Femur (tissue), 1 donor: ENCODE data around the gene SGCE.

ENCODE experiments used
- DNase-seq: peaks from one replicate; pipeline ENCODE4 v3.0.0-alpha.2; 2017

Gene SGCE

GRCh38 chr7:94657771-94658693 lies 2.1 kb upstream of the SGCE start:
- DNase-seq = peak; percentile 95

DNA sequence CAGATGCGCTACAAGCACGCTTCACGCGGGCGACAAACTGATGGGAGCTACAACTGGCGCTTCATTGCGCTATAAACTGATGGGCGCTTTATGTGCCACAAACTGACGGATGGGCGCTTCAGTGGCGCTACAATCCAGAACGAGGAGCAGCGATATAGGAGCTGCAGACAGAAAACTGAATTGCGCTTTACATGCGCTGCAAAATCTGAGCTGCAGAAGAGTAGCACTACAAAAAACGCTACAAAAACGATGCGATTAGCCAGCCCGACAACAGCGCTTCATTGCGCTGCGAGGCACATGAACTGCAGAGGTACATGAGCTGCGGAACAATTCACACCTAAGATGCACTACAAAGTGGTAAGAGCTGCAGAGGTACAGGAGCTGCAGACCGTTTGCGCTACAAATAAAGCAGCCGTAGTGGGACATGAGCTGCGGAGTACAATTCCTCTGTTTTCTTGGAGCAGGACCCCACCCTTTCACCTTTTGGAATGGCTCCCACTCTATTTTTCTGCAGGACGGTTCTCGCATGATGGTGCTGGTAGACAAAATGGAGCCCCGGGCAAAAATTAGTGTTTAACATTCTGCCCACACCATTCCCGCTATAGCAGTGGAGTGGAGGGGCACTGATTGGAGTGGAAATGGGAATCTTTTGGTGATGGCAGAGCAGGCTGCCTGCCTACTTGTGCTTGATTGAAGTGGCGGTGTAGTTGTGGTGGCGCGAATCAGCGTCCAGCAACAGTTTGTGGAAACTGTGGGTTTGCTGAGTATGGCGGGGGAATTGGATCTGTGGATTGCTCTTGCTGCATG lies 1.2 kb upstream of the SGCE start:
- DNase-seq = no peak

DNA sequence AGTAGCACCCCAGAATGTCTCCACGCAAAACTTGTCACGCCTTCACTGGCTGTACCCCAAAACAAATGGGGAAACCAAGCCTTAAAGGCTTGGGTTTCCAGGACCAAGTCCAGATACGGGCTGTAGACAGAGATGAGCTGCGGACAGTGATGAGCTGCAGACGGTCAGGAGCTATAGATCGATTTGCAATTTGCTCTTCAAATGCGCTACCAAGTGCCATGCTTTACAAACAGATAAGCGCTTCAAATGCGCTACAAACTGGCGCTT lies 658 bp upstream of the SGCE start:
- no peak for DNase-seq

DNA sequence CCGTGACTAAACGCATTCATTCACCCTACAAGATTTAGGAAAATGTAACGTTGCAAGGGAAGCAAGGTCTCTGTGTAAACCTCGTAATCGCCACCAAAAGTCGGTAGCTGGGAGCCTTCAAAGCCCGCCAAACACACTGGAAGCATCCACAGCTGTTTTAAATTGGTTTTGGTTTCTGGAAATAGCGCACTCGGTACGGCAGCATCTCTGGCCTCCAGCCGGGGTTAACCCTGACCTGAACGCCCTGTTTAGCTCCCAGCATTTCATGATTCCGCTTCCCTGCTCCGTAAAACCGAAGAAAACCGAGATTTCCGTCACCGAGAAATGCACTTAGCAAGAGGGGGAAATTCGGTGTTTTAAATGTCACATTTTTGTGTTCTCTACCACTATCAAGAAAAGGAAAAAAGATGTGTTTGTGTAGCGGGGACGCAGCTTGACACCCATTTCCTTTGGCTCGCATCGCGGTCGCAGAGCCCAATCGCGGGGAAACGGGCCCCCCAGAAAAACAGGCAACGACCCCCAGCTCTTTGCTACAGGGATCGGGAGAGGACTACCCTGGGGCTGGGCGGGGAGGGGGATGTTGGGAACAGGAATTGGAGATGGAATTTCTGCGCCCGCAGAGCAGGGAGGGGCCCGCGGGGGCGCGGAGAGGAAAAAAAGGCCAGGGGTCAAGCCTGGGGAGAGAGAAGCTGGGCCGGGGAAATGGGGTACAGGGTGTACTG lies 646 bp downstream of the SGCE start:
- DNase-seq = peak; percentile 86

DNA sequence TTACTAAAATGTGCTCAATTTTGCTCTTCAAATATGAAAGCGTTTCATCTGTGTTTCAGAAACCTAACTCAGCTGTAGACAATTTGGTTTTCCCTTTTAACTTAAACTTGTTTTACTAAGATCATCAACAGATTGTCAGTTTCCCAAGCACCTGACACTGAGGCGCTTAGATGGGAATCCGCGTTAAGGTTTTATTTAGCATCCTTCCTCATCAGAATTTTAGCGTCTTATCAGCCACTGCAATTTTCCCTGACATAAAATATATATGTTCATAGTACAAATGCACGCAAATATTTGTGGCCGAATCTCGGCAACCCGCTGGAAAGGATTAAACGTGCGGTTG lies 1.2 kb downstream of the SGCE start:
- DNase-seq = no peak

GRCh38 chr7:94650147-94651051 lies 5.5 kb downstream of the SGCE start:
- DNase-seq = no peak

- peak; percentile 44 for DNase-seq
Measured at GRCh38 chr7:94649450-94649849, 6.5 kb downstream of the SGCE start.

DNA sequence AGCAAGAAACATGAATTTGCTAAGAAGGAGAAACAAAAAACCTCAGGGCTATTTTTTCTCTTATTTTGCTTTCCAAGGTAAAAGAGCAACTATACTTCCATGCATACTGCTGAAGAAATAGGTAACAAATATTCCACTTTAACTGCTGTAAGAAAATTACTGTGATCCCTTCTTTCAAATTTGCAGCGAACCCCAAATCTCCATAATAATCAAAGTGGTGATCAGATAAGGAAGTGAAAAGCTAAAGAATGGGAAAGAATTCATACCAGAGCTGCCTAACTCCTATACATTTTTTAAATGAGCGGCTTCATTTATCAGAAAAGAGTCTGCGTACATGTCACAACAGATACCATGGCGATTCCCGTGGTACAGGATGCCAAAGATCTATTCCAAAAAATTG lies 7.2 kb downstream of the SGCE start:
- no peak for DNase-seq

DNA sequence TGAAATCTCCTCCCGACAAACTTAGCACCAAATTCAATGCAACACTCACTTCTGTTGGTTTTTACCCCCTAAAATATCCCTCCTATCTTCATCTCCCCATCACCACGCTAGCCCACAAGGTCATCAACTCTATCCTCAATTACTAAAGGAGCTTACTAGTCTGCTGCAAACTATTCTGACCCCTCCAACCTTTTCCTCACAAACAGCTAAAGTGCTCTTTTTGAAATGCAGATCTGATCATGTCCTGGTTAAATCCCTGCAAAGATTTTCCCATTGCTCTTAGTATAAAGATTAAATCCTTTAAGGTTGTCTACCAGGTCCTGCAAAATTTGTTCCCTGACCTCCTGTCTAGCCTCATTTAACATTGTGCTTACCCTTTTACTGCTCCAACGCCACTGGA lies 8.6 kb downstream of the SGCE start:
- no peak for DNase-seq

DNA sequence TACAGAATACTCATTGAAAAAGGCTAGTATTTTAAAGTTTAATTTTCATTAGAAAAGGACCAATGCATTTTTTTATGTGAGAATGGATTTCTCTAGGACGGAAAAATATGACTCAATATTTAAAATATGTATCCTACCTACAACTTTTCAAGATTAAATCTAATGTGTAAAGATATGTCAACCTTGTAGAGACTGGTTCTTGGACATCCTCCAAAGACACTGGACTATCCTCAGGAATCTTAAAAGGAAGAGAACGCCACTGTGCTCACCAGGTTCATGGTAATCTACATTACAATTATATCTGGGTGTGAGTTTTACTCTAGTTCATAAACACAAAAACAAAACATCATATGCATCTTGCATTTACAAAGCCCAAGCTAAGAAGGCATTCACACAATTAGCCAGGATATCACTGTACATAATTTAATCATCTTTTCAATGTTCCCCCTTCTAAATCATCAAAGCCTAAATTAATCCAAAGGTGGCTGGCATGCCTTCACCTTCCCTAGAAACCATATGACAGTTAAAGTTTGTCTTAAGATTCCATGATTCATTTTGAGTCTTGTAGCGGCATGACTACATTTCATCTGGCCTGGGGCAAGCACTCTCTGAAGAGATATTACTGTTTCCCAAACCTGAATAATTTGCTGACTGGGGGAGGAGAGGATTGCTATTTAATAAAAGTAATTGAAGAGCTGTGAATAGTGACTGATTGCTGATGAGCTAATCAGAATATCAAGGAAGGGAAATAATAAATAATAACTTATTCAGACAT lies 12.0 kb downstream of the SGCE start:
- no peak for DNase-seq

GRCh38 chr7:94642838-94643653 lies 12.9 kb downstream of the SGCE start:
- DNase-seq = no peak

- no peak for DNase-seq
Measured at GRCh38 chr7:94639384-94639783, 16.5 kb downstream of the SGCE start.

DNA sequence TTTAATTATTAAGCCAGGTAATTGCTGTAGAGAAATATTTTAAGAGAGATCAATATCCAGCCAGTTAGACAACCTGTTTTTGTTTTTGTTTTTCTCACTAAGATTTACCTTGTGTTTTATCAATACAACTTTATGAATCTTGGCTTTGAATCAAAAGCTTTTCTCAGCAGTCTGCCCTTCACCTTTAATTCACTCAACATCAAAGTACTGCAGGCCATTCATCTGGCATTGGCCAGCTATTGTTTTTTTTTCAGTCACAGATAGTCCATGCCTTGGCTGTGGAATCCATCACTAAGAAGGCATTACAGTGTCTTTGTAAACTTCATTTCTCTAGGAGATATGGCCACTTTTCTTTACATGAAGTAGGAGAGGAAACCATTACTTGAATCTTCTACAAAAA lies 20.2 kb downstream of the SGCE start:
- no peak for DNase-seq

DNA sequence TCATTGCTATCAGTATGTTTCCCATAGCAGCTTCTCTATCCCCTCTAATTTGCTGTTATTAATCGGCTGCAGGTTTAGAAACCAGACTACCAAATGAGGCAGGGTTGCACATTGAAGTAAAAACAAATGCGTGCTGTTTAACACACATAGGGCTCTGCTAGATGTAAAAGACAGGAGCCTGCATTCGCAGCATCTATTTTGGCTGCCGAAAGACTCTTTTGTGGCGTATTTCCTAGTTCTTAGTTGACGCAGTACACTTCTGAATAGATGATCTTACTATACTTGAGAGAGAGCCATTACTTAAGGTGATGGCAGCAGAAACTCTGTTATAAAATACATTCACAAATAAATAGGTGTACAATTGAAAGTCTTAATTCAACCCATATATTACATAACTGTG lies 21.4 kb downstream of the SGCE start:
- DNase-seq = no peak

DNA sequence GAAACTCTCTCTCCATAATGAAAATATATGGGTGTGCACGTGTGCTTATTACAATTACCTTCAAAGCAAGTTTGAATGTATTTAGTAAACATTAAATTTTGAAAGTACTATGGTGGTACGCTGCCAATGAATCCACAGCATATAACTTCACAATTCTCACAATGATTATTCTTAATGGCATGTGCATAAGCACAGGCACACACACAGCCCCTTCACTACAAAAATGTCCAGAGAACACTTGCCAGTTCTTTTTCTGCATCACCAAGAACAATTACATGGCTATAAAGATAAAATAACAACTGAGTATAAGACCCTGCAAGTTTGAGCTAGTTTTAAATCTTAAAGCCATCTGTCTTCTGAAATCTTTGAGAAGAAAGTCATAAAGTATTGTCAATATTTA lies 22.2 kb downstream of the SGCE start:
- no peak for DNase-seq

DNA sequence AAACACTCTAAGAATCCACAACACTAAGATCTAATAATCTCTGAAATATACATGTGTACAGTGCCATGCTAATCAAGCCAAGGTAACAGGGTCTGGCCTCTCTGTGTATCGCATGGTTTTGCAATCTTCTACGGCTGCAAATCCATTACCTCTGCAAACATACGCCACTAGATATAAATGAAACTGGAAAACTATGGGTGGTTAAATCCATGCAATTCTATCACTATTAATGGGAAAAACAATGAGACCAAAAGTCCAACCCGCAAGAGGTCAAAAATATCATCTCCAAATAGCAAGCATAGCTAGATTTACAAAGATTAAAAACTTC lies 23.0 kb downstream of the SGCE start:
- DNase-seq = no peak

DNA sequence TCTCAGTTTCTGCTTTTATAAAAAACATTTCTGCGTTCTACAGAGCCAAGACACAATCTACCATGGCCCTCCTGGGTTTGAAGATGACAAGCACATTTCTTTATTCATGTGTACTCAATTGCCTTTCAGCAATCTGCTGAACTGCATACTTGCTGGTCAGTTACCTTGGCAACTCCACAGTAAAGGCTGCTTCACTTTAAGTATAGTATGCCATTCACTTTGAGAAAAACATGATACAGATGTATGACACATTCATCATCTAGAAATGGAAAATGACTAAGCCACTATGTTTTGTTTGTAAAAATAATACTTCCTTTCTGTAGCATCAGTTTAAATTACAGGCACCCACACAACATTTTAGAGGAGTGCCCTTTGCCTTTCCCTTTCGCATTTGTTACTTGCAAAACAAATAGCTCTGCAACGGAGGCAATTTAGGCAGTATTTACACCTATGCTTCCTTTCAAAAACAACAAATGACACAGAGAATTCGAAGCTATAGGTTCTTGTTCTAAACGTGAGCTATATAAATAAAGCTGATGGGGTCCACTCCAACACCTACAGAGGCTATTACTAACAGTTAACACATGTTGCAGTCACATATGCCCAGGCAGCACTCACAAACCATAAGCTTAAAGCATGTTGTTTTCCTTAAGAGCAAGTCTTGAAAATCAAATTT lies 23.5 kb downstream of the SGCE start:
- no peak for DNase-seq

DNA sequence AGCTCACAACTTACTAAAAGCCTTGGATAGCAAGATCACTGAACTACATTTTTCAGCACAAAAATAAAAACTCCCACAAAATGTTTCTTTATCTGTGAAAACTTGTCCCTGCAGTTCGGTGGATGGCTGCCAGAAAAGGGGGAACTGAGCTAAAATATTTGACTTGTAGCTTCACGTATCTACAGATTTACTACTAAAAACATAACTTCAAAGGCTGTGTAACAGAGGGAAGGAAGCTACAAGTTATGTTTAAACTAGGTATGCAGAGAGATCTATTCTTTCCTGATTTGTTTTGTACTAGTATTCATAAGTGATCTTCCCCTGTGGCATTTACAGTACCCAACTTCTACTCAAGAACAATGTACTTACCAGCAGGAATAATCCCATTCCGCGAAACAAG lies 25.1 kb downstream of the SGCE start:
- DNase-seq = no peak

DNA sequence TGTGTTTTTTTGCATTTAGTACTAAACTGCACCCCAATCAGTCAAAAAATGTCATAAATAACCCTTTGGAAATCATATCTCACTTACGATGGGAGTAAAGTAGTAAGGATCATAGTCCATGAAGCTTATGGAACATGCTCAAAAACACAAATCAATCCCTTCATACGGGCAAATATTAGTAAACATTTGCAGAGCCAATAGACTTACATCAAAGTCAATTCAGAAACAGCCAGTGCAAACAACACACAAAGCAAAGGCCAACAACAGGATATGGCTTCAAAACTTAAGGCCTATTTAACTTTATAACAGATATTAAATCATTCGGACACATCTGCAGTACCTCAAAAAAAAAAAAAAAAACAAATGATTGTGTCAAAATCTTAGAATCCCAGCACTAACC lies 32.1 kb downstream of the SGCE start:
- DNase-seq = no peak

DNA sequence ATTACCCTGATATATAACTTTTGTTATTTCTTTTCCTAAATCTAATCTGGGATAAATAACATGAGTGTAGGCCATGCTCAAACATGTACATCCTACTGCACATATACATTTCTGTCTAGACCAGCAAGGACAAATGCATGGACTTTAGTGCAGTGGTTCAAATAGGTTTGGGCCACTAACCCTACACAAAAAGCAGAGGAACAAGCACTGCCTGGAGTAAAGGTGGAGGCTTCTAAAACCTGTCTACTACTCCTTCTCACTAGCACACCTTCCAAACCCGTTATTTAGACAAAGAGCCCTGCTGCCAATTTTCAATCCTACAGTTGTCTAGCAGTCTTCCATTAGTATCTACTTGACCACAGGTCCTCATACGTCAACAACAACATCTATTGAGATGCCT lies 34.8 kb downstream of the SGCE start:
- DNase-seq = no peak

GRCh38 chr7:94620703-94621118 lies 35.2 kb downstream of the SGCE start:
- DNase-seq = peak; percentile 89
